GM12892 (cell line): ENCODE measurements around the gene POU2F1.

Experiments
- POLR2A ChIP-seq: IDR thresholded peaks from 2 replicates; pipeline ENCODE4 v1.6.1; 2011; ENCODE audit warnings: low read depth, low read length, control low read depth
- POLR2AphosphoS5 ChIP-seq: IDR thresholded peaks from 2 replicates; pipeline ENCODE4 v1.6.1; 2011; ENCODE audit warnings: low read depth, low read length, control low read depth

DNA sequence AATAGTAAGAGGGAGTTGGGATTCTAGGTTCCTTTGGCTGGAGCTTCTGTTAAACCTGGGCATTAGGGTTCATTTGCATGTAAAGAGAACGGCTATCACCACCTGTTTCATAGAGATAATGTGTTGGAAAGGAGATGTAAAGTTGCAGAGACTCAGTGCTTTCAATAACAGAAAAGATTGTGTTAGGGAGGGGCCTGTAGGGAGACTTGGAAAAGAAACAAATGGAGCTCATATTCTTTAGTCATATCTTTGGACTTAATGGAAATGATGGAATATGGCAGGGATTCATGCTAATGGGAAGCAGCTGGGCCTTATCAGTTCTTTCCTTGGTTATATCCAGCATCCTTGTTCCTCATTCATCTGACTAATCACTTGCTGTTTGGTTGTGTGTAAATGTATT lies 152.7 kb downstream of the POU2F1 start:
- TF ChIP-seq POLR2A (no peak), POLR2AphosphoS5 (no peak)
